Measurements from ENCODE around the gene SUGP1.

SUGP1 gene

GRCh38 chr19:19236173-19236572 lies 84.1 kb downstream of the SUGP1 start:
- DNase-seq (ENCODE audit: low read depth in 2 of 2, low spot score in 1 of 2), result no peak

GRCh38 chr19:19234220-19234816 lies 86.0 kb downstream of the SUGP1 start:
- no peak for DNase-seq (ENCODE audit: low read depth in 2 of 2, low spot score in 1 of 2)

DNA sequence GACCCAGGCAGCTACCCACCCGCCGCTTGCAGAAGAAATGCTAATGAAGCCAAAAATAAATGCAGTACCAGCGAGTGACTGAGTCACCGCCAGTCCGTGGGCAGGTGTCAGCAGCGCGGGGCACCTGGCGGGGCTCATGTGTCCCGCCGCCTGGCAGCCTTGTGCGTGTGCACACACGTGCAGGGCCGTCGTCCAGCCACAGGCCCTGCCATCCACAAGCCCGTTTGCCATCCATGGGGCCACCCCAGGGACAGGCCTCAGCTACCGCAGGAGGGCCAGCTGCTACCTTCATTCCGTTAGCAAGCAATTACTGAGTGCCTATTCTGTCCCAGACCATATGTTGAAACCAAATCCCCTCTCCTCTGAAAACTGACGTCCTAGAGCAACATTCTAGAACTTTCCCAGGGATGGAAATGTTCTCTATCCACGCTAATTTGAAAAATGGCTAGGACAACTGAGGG lies 88.0 kb downstream of the SUGP1 start:
- no peak for DNase-seq (ENCODE audit: low read depth in 2 of 2, low spot score in 1 of 2)

DNA sequence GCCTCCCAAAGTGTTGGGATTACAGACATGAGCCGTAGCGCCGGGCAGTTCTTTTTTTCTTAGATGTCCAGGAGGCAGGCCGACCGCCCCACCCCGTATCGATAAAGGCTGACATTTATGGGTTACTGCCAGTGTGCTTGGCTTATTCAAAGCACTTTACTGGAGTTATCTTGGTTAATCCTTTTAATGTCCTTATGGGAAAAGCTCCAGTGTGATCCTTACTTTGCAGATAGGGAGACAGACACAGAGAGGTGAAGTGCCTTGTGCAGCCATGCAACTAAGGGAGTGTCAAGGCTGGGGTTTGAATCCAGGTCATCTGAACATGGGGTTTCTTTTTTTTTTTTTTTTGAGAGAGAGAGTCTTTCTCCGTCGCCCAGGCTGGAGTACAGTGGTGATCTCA lies 89.3 kb downstream of the SUGP1 start:
- DNase-seq (ENCODE audit: low read depth in 2 of 2, low spot score in 1 of 2), result no peak

GRCh38 chr19:19229701-19230100 lies 90.6 kb downstream of the SUGP1 start:
- DNase-seq (ENCODE audit: low read depth in 2 of 2, low spot score in 1 of 2), result no peak

- no peak for DNase-seq (ENCODE audit: low read depth in 2 of 2, low spot score in 1 of 2)
These were observed 93.1 kb downstream of the SUGP1 start for GRCh38 chr19:19227217-19227616.

- DNase-seq (ENCODE audit: low read depth in 2 of 2, low spot score in 1 of 2), result no peak
These were observed 93.6 kb downstream of the SUGP1 start for GRCh38 chr19:19226663-19227062.

- DNase-seq (ENCODE audit: low read depth in 2 of 2, low spot score in 1 of 2), result no peak
These were observed 94.1 kb downstream of the SUGP1 start for GRCh38 chr19:19226204-19226603.
